IMR-90 (cell line): Measurements from ENCODE around the gene KCNK3.

Experiments used
- CHD1 ChIP-seq: IDR thresholded peaks from 2 replicates; pipeline ENCODE4 v1.6.1; 2012; ENCODE audit warnings: low read depth, low read length, improper control_type of control experiment
- CTCF ChIP-seq: conservative IDR thresholded peaks from 2 replicates; pipeline ENCODE4 v1.5.1; 2012; ENCODE audit warnings: mild to moderate bottlenecking, low read depth, low read length, improper control_type of control experiment
- ELK1 ChIP-seq: fragments of 150-350 bp; IDR thresholded peaks from 2 replicates; pipeline ENCODE4 v1.6.1; 2016; ENCODE audit warnings: low read depth, mild to moderate bottlenecking, low read length, moderate library complexity, borderline replicate concordance
- MAFK ChIP-seq: IDR thresholded peaks from 2 replicates; pipeline ENCODE4 v1.6.1; 2012; ENCODE audit warnings: low read depth, low read length, improper control_type of control experiment
- NFE2L2 ChIP-seq: fragments of 150-350 bp; IDR thresholded peaks from 2 replicates; pipeline ENCODE4 v1.6.1; 2016; ENCODE audit warnings: low read depth, mild to moderate bottlenecking, low read length
- POLR2A ChIP-seq: IDR thresholded peaks from 2 replicates; pipeline ENCODE4 v1.6.1; 2012; ENCODE audit warnings: mild to moderate bottlenecking, low read depth, low read length
- RAD21 ChIP-seq: IDR thresholded peaks from 2 replicates; pipeline ENCODE4 v1.6.1; 2012; ENCODE audit warnings: low read length, improper control_type of control experiment
- RCOR1 ChIP-seq: IDR thresholded peaks from 2 replicates; pipeline ENCODE4 v1.6.1; 2012; ENCODE audit warnings: mild to moderate bottlenecking, low read length, improper control_type of control experiment; ENCODE audit not compliant: insufficient replicate concordance
- RFX5 ChIP-seq: IDR thresholded peaks from 2 replicates; pipeline ENCODE4 v1.8.0; 2012; ENCODE audit warnings: low read depth, mild to moderate bottlenecking, low read length, moderate library complexity

GRCh38 chr2:26778098-26778497, 85.6 kb downstream of the KCNK3 start:
- TF ChIP-seq CTCF, result no peak
- TF ChIP-seq NFE2L2, result no peak
- TF ChIP-seq POLR2A, result no peak
- TF ChIP-seq RAD21, result no peak
- TF ChIP-seq CHD1, result no peak
- no peak for TF ChIP-seq RCOR1
- no peak for TF ChIP-seq ELK1
- TF ChIP-seq MAFK, result no peak
- no peak for TF ChIP-seq RFX5
